OCI-LY3 (cell line): Measurements from ENCODE around the gene SMIM38.

Experiments used
- EZH2phosphoT487 ChIP-seq: fragments of 200-600 bp; shearing (Covaris generic); IDR thresholded peaks from 2 replicates; pipeline ENCODE4 v1.6.1; 2018; ENCODE audit warnings: antibody characterized with exemption, mixed run types, low read depth
- TF ChIP-seq, protein P1 (sequence below): fragments of 200-600, 300-600 bp; sonication (generic); IDR thresholded peaks from 2 replicates; pipeline ENCODE4 v1.5.1; 2014; ENCODE audit warnings: antibody characterized with exemption, low read length, low read depth

- TF ChIP-seq, protein P1, sequence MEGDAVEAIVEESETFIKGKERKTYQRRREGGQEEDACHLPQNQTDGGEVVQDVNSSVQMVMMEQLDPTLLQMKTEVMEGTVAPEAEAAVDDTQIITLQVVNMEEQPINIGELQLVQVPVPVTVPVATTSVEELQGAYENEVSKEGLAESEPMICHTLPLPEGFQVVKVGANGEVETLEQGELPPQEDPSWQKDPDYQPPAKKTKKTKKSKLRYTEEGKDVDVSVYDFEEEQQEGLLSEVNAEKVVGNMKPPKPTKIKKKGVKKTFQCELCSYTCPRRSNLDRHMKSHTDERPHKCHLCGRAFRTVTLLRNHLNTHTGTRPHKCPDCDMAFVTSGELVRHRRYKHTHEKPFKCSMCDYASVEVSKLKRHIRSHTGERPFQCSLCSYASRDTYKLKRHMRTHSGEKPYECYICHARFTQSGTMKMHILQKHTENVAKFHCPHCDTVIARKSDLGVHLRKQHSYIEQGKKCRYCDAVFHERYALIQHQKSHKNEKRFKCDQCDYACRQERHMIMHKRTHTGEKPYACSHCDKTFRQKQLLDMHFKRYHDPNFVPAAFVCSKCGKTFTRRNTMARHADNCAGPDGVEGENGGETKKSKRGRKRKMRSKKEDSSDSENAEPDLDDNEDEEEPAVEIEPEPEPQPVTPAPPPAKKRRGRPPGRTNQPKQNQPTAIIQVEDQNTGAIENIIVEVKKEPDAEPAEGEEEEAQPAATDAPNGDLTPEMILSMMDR = no peak
- no peak for TF ChIP-seq EZH2phosphoT487
Measured at GRCh38 chr11:69119190-69119589, 36.5 kb upstream of the SMIM38 start.
